ENCODE data around the gene SEMA4F. TPM values are rescaled to one million over a fixed set of nuclear protein-coding genes. Genes with fewer than 3 reads are reported as not detected.
A peak's percentile ranks its signal among the peaks of the same experiment; 100 is the strongest.

The SEMA4F gene
- total RNA-seq, 4 donors from 2014 or later, result 3.5 to 8.2 (median 4.6) TPM

DNA sequence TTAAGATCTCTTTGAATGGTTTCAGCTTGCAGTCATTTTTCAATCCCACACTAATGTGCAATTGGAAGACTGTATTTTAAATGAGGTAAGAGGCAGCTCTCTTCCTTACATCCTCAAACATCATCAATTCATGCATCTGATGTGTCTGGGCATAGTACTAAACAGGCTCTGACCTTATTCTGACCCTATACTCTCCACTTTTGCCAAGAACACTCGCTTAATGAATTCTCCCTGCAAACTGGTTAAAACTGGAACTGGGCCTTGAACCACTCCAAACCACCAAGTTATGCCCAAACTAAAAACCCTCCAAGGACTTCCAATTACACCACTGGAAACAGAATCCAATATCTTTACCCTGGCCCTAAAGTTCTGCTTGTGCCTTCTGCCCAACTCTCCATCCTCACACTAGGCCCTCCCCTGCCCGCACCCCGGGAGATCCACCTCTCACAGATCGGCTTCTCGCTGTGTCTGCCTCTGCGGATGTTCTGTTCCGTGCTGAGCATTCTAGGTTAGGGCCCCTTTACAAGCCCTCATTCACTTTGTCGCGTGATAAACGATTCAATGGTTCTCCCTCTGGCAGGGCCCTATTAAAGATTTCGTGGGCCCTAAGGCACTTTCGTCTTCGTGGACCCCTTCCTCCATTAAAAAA lies 7.1 kb upstream of the SEMA4F start:
- DNase-seq (ENCODE audit: low spot score in 2 of 2), result no peak
- Histone ChIP-seq H3K4me1 (no peaks in the 10 kb centered on the region), H3K27me3 (peaks cover 25% of the 10 kb centered on the region), H3K27ac (no peak overlapping the region), H3K4me3 (no peak overlapping the region), H3K36me3 (no peaks in the 10 kb centered on the region), H3K9me3 (no peaks in the 10 kb centered on the region)
- TF ChIP-seq POLR2A (IDR thresholded peaks at IDR 0.05), result no peak
- TF ChIP-seq, protein P1, sequence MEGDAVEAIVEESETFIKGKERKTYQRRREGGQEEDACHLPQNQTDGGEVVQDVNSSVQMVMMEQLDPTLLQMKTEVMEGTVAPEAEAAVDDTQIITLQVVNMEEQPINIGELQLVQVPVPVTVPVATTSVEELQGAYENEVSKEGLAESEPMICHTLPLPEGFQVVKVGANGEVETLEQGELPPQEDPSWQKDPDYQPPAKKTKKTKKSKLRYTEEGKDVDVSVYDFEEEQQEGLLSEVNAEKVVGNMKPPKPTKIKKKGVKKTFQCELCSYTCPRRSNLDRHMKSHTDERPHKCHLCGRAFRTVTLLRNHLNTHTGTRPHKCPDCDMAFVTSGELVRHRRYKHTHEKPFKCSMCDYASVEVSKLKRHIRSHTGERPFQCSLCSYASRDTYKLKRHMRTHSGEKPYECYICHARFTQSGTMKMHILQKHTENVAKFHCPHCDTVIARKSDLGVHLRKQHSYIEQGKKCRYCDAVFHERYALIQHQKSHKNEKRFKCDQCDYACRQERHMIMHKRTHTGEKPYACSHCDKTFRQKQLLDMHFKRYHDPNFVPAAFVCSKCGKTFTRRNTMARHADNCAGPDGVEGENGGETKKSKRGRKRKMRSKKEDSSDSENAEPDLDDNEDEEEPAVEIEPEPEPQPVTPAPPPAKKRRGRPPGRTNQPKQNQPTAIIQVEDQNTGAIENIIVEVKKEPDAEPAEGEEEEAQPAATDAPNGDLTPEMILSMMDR (IDR thresholded peaks at IDR 0.05), result no peak
- no peak for TF ChIP-seq EP300 (IDR thresholded peaks at IDR 0.05)
- no peak for TF ChIP-seq POLR2AphosphoS5 (IDR thresholded peaks at IDR 0.05)
- 94% methylated on average over 13 of the region's 13 CpGs for WGBS

DNA sequence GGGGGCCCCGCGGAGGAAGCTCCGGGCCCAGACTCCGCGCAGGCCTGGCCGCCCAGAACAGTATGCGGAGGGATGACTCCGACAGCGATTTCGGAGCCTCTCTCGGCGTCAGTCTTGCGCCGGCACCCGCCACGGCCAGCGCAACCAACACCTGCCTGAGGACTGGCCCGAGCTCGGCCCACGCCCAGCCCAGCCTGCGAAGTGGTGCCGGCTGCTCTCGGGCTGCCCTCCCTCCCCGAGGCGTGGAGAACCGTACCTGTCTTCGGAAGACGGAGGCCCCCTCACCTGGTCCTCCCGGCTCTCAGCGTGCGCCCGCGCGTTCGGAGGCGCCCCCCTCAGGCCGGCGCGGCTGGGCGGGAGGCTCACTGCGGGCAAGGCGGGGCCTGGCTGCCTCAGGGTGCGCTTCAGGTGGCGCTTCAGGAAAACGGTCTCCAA lies 6.0 kb upstream of the SEMA4F start, which contains the start of gene M1AP:
Gene M1AP, minus strand, starts transcription at position 322 of the 435 bp plus-strand sequence. CDS start 8,055 bp downstream, outside the sequence.
- H3K4me1 ChIP-seq, result no peaks in the 10 kb centered on the region
- WGBS, result 38% methylated on average over 3 of the region's 45 CpGs
- H3K4me3 ChIP-seq, result peak within 1 kb of the TSS; percentile 30
- H3K36me3 ChIP-seq, result no peaks in the 10 kb centered on the region
- DNase-seq (ENCODE audit: low spot score in 2 of 2), result no peak
- no peak within 1 kb of the TSS for H3K27ac ChIP-seq
- TF ChIP-seq POLR2A (IDR thresholded peaks at IDR 0.05) (no peak), EP300 (IDR thresholded peaks at IDR 0.05) (no peak)
- H3K9me3 ChIP-seq, result no peaks in the 10 kb centered on the region
- H3K27me3 ChIP-seq, result peaks cover 25% of the 10 kb centered on the region

DNA sequence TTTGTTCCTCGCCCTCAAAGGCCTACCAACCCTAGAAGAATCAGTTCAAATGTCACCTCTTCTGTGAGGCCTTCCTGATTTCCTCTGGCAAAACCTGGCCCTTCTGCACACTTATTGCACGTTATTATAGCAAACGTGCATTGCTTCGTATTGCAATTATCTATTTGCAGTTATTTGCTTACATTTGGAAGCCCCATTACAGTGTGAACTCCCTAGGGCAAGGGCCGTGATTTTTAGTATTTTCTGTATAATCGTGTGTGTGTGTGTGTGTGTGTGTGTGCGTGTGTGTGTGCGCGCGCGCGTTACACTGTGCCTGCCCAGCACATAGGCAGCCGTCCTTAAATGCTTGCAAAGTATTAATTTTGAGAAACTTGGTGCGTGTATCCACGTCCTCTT lies 460 bp upstream of the SEMA4F start:
- DNase-seq (ENCODE audit: low spot score in 2 of 2), result no peak
- Histone ChIP-seq H3K27ac (no peak overlapping the region), H3K9me3 (no peaks in the 10 kb centered on the region), H3K36me3 (peaks cover 2% of the 10 kb centered on the region), H3K4me3 (peak overlapping the region; percentile 73), H3K27me3 (peaks cover 6% of the 10 kb centered on the region), H3K4me1 (peaks cover 12% of the 10 kb centered on the region)
- 7% methylated on average over 15 of the region's 15 CpGs for WGBS
- no peak for TF ChIP-seq EP300 (IDR thresholded peaks at IDR 0.05)
- no peak for TF ChIP-seq POLR2AphosphoS5 (IDR thresholded peaks at IDR 0.05)
- TF ChIP-seq, protein P1 (IDR thresholded peaks at IDR 0.05), result no peak

DNA sequence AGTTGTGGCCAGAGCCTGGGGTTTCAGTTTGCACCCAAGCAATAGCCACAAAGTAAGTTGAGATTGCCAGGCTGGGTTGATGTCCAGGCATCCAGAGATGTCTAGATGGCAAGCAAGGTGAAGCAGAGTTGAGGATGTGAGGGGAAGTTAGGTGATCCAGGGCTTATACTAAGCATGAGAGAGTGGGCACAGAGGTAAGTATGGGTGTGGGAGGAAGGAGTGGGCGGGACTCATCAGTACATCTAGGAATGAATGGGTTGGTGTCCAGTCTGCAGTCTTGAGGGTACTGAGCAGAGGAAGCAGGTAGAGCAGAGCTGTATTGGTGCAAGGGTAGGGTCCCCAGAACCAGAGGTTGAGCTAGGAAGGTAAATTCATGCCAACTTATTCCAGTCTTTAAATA lies 1.5 kb downstream of the SEMA4F start:
- Histone ChIP-seq H3K4me3 (no peak overlapping the region), H3K27ac (no peak overlapping the region), H3K36me3 (peaks cover 3% of the 10 kb centered on the region), H3K9me3 (no peaks in the 10 kb centered on the region), H3K4me1 (peaks cover 12% of the 10 kb centered on the region), H3K27me3 (no peaks in the 10 kb centered on the region)
- no peak for DNase-seq (ENCODE audit: low spot score in 2 of 2)
- 94% methylated on average over 1 of the region's 1 CpG for WGBS
- TF ChIP-seq POLR2A (IDR thresholded peaks at IDR 0.05) (no peak), POLR2AphosphoS5 (IDR thresholded peaks at IDR 0.05) (no peak), EP300 (IDR thresholded peaks at IDR 0.05) (no peak)
- TF ChIP-seq, protein P1 (IDR thresholded peaks at IDR 0.05), result no peak

DNA sequence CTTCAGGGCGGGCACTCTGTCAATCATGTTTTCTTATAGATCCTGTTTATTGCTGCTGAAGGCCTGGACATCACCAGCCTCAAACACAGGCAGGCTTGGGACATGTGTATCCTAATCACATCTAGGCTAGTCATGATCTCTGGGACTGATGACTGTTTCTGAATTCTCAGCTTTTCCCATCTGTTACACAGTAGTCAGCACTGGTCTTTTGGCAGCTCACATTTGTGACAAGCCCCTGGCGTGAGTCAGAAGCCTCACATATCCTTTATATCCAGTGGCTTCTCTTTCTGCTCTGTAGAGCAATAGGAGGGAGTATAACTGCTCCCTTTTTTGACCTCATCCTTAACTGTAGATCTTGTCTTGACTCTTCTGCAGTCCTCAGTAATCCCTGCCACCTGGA lies 4.5 kb downstream of the SEMA4F start:
- H3K36me3 ChIP-seq, result peaks cover 3% of the 10 kb centered on the region
- no peak for TF ChIP-seq POLR2A (IDR thresholded peaks at IDR 0.05)
- TF ChIP-seq POLR2AphosphoS5 (IDR thresholded peaks at IDR 0.05), result no peak
- H3K4me1 ChIP-seq, result peaks cover 10% of the 10 kb centered on the region
- H3K27me3 ChIP-seq, result no peaks in the 10 kb centered on the region
- H3K4me3 ChIP-seq, result no peak overlapping the region
- DNase-seq (ENCODE audit: low spot score in 2 of 2), result no peak
- 91% methylated on average over 2 of the region's 2 CpGs for WGBS
- no peaks in the 10 kb centered on the region for H3K9me3 ChIP-seq
- no peak overlapping the region for H3K27ac ChIP-seq

DNA sequence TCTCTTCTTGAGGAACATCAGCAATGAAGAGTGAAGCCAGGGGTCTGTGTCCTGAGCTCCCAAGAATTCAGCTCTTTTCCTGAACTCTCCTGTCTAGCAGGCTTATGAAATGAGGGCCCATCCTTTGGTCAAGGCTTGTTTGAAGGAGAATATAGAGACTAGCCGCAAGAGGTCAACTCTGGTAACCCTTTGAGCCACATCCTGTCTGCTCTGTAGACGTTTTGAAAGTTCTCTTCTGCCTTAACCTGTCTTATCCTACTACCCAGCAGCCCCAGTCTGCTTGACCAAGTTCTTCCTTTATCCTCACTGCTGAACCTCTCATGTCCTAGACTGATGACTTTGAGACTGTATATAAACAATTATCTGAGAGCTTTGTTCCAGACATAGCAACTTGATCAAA lies 5.4 kb downstream of the SEMA4F start:
- Histone ChIP-seq H3K27ac (no peak overlapping the region), H3K4me3 (no peak overlapping the region), H3K9me3 (no peaks in the 10 kb centered on the region), H3K27me3 (no peaks in the 10 kb centered on the region), H3K4me1 (peaks cover 4% of the 10 kb centered on the region), H3K36me3 (peaks cover 3% of the 10 kb centered on the region)
- TF ChIP-seq POLR2AphosphoS5 (IDR thresholded peaks at IDR 0.05) (no peak), POLR2A (IDR thresholded peaks at IDR 0.05) (no peak), EP300 (IDR thresholded peaks at IDR 0.05) (no peak)
- TF ChIP-seq, protein P1 (IDR thresholded peaks at IDR 0.05), result no peak
- whole genome bisulfite sequencing, result 75% methylated on average over 2 of the region's 2 CpGs
- DNase-seq (ENCODE audit: low spot score in 2 of 2), result no peak
